Thoracic aorta (tissue), 2 donors: ENCODE data around the gene MCTP2. TPM values are rescaled to one million over a fixed set of nuclear protein-coding genes. Genes with fewer than 3 reads are reported as not detected.

Experiments
- ATAC-seq: fragments of 150-250 bp; one replicate; pipeline ENCODE4 v1.8.0; 2017; ENCODE audit warnings: low read depth; ENCODE audit not compliant: insufficient number of reproducible peaks, low FRiP score
- DNase-seq: peaks from one replicate; pipeline ENCODE4 v3.0.0-alpha.2; 2020; ENCODE audit warnings: low spot score
- H3K27ac ChIP-seq, 2 donors: fragments of 200-600 bp; sonication (generic); 1 replicate in 1 of 2; 2 replicates in 1 of 2; pipeline ENCODE4 v1.5.1; 2016; ENCODE audit warnings: mild to moderate bottlenecking in 2 of 2, moderate library complexity in 2 of 2
- H3K27me3 ChIP-seq: fragments of 200-600 bp; sonication (generic); replicated peaks from 2 replicates; pipeline ENCODE4 v1.6.0; 2016; ENCODE audit warnings: mild to moderate bottlenecking; ENCODE audit not compliant: insufficient read depth
- H3K36me3 ChIP-seq: fragments of 200-600 bp; sonication (generic); one replicate; pipeline ENCODE4 v1.5.1; 2016
- H3K4me1 ChIP-seq, 2 donors: fragments of 200-600 bp; sonication (generic); 1 replicate in 1 of 2; 2 replicates in 1 of 2; pipeline versions ENCODE4 v1.5.1 to v1.6.0; 2016; ENCODE audit warnings: low read depth in 2 of 2, mild to moderate bottlenecking in 1 of 2; ENCODE audit not compliant: control insufficient read depth in 1 of 2
- H3K4me3 ChIP-seq: fragments of 200-600 bp; sonication (generic); 2 replicates; pipeline ENCODE4 v1.5.1; 2016; ENCODE audit warnings: mild to moderate bottlenecking
- H3K9me3 ChIP-seq: fragments of 200-600 bp; sonication (generic); 2 replicates; pipeline ENCODE4 v1.5.1; 2016
- CTCF ChIP-seq: fragments of 200-600 bp; sonication (generic); IDR thresholded peaks from one replicate; pipeline ENCODE4 v1.5.1; 2019; ENCODE audit warnings: antibody characterized with exemption
- total RNA-seq, 2 donors: library from RNA; depleted of rRNA; stranded (reverse); fragments of >200 nt; gene quantifications; one replicate each; pipeline versions ENCODE4 v1.1.0 to v1.2.3, GENCODE V29; 2016

The MCTP2 gene
- total RNA-seq, 2 donors from 2014 or later: 15.7 to 16.6 TPM

DNA sequence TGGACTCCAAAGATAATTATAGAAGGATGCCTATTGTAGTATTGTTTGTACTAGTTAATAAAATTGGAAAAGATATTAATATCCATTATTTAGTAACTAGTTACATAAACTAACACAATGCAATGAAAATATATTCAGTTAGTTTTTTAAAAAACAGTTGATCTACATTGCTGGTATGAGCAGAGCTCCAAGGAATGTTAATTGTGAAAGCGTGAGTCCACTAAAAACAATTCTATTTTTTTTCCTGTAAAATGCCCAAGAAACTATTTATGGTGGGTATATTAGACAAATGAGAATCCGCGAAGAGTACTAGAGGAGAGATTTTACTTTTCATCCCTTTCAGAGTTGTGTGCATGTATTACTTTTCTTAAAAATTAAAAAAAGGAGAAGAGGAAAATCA is 104.3 kb downstream of the MCTP2 start:
- Histone ChIP-seq H3K27ac (no peak overlapping the region), H3K36me3 (no peaks in the 10 kb centered on the region), H3K9me3 (no peaks in the 10 kb centered on the region), H3K4me3 (no peak overlapping the region), H3K4me1 (no peaks in the 10 kb centered on the region), H3K27me3 (no peaks in the 10 kb centered on the region)
- ATAC-seq: no peak
- TF ChIP-seq CTCF: no peak
- no peak for DNase-seq

- TF ChIP-seq CTCF: no peak
- ATAC-seq (no peak), DNase-seq (no peak)
- Histone ChIP-seq H3K36me3 (no peaks in the 10 kb centered on the region), H3K27me3 (no peaks in the 10 kb centered on the region), H3K9me3 (no peaks in the 10 kb centered on the region), H3K4me1 (no peaks in the 10 kb centered on the region), H3K27ac (no peak overlapping the region), H3K4me3 (no peak overlapping the region)
Measured at GRCh38 chr15:94336817-94337467, 105.6 kb downstream of the MCTP2 start.

- Histone ChIP-seq H3K27me3 (no peaks in the 10 kb centered on the region), H3K36me3 (no peaks in the 10 kb centered on the region), H3K4me1 (no peaks in the 10 kb centered on the region), H3K9me3 (no peaks in the 10 kb centered on the region), H3K4me3 (no peak overlapping the region), H3K27ac (no peak overlapping the region)
- ATAC-seq: no peak
- no peak for DNase-seq
- TF ChIP-seq CTCF: no peak
Measured at GRCh38 chr15:94338243-94338846, 107.0 kb downstream of the MCTP2 start.

DNA sequence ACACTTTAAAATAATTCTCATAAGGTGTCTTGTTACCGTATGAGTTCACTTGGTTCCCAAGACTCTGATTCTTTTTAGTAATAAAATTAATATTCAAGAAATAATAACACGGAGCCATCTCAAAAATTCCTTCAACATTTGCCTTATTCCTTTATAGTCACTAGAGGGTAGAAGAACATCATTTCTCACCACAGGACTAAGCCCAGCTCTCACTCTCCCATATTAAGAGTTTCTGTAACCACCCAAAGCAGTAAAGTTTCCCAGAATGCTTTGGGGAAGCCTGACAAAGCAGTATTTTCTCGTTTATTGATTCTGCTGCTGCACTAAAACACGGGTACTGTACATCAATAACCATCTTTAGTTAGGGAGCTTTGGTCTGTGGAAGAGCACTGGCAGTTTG is 114.9 kb downstream of the MCTP2 start:
- Histone ChIP-seq H3K9me3 (no peaks in the 10 kb centered on the region), H3K27me3 (no peaks in the 10 kb centered on the region), H3K36me3 (no peaks in the 10 kb centered on the region), H3K27ac (no peak overlapping the region), H3K4me1 (no peaks in the 10 kb centered on the region), H3K4me3 (no peak overlapping the region)
- ATAC-seq (no peak), DNase-seq (no peak)
- no peak for TF ChIP-seq CTCF

GRCh38 chr15:94348084-94348483 is 116.7 kb downstream of the MCTP2 start:
- Histone ChIP-seq H3K27me3 (no peaks in the 10 kb centered on the region), H3K27ac (no peak overlapping the region), H3K4me1 (no peaks in the 10 kb centered on the region), H3K4me3 (no peak overlapping the region), H3K9me3 (no peaks in the 10 kb centered on the region), H3K36me3 (no peaks in the 10 kb centered on the region)
- DNase-seq: no peak
- no peak for ATAC-seq
- no peak for TF ChIP-seq CTCF
